HUES6 (cell line): ENCODE data around the gene SEC14L6.
"Not testable (repeated sequence)": the region's sequence is repeated elsewhere in the genome, so short reads cannot be mapped to it uniquely, and the experiment has no call there.

Experiments
- H3K27ac ChIP-seq: 2 replicates; pipeline ENCODE4 v1.7.0; 2013; ENCODE audit warnings: low read depth, mild to moderate bottlenecking, low read length, inconsistent platforms
- H3K27me3 ChIP-seq: 2 replicates; pipeline ENCODE4 v1.6.1; 2013; ENCODE audit warnings: low read length; ENCODE audit not compliant: control insufficient read depth, insufficient read depth
- H3K36me3 ChIP-seq: 2 replicates; pipeline ENCODE4 v1.6.1; 2013; ENCODE audit warnings: low read length; ENCODE audit not compliant: control insufficient read depth, insufficient read depth
- H3K4me1 ChIP-seq: 2 replicates; pipeline ENCODE4 v1.6.1; 2013; ENCODE audit warnings: low read length; ENCODE audit not compliant: control insufficient read depth, insufficient read depth
- H3K4me3 ChIP-seq: 2 replicates; pipeline ENCODE4 v1.5.1; 2013; ENCODE audit warnings: low read depth, low read length
- H3K9ac ChIP-seq: one replicate; pipeline ENCODE4 v1.6.1; 2013; ENCODE audit warnings: mild to moderate bottlenecking, low read length
- H3K9me3 ChIP-seq: 2 replicates; pipeline ENCODE4 v1.6.1; 2013; ENCODE audit warnings: low read depth, low read length; ENCODE audit not compliant: control insufficient read depth, insufficient read depth

Gene SEC14L6

GRCh38 chr22:30546616-30547015 is at the start of gene SEC14L6:
Gene SEC14L6, minus strand, starts transcription at chr22:30546741. Its CDS starts 59 bp downstream, at chr22:30546682.
- Histone ChIP-seq H3K27ac (no peak within 1 kb of the TSS), H3K27me3 (peaks cover 38% of the 10 kb centered on the region), H3K36me3 (no peaks in the 10 kb centered on the region), H3K4me3 (no peak within 1 kb of the TSS), H3K4me1 (peaks cover 9% of the 10 kb centered on the region), H3K9ac (no peak within 1 kb of the TSS), H3K9me3 (no peaks in the 10 kb centered on the region)

- Histone ChIP-seq H3K4me1 (no peaks in the 10 kb centered on the region), H3K9ac (no peak overlapping the region), H3K27me3 (peaks cover 8% of the 10 kb centered on the region), H3K27ac (no peak overlapping the region), H3K9me3 (peaks cover 5% of the 10 kb centered on the region; the same call in 1 of the 2 replicates), H3K36me3 (no peaks in the 10 kb centered on the region), H3K4me3 (no peak overlapping the region; the same call in 1 of the 2 replicates)
These were observed 49.7 kb upstream of the SEC14L6 start for GRCh38 chr22:30596199-30596598.

GRCh38 chr22:30592360-30592713 is 45.8 kb upstream of the SEC14L6 start:
- not testable (repeated sequence) for H3K9me3 ChIP-seq, H3K9ac ChIP-seq, H3K27me3 ChIP-seq, H3K4me1 ChIP-seq, H3K4me3 ChIP-seq, H3K27ac ChIP-seq
- H3K36me3 ChIP-seq = peaks cover 28% of the 10 kb centered on the region

- peaks cover 34% of the 10 kb centered on the region for H3K36me3 ChIP-seq
- peak within 1 kb of the TSS; percentile 93 for H3K27ac ChIP-seq
- peaks cover 8% of the 10 kb centered on the region for H3K27me3 ChIP-seq
- H3K4me3 ChIP-seq = peak within 1 kb of the TSS; percentile 78
- no peaks in the 10 kb centered on the region for H3K9me3 ChIP-seq
- H3K9ac ChIP-seq = peak within 1 kb of the TSS; percentile 96
- peaks cover 3% of the 10 kb centered on the region; the same call in 1 of the 2 replicates for H3K4me1 ChIP-seq
These were observed 45.2 kb upstream of the SEC14L6 start, which contains the start of gene PES1 for GRCh38 chr22:30591588-30592359. Gene PES1, minus strand, starts transcription at chr22:30591910. Its CDS starts 77 bp downstream, at chr22:30591833.

GRCh38 chr22:30591191-30591587 is 44.6 kb upstream of the SEC14L6 start:
- peaks cover 39% of the 10 kb centered on the region for H3K36me3 ChIP-seq
- H3K4me3 ChIP-seq = peak overlapping the region; percentile 78
- H3K27ac ChIP-seq = peak overlapping the region; percentile 93; the same call in 1 of the 2 replicates

GRCh38 chr22:30586414-30586813 is 39.9 kb upstream of the SEC14L6 start:
- Histone ChIP-seq H3K4me3 (no peak overlapping the region), H3K9me3 (no peaks in the 10 kb centered on the region), H3K36me3 (peaks cover 86% of the 10 kb centered on the region), H3K27me3 (no peaks in the 10 kb centered on the region), H3K9ac (no peak overlapping the region), H3K27ac (no peak overlapping the region), H3K4me1 (peaks cover 3% of the 10 kb centered on the region; the same call in 1 of the 2 replicates)

More at GRCh38 chr22:30591191-30591587, 44.6 kb upstream of the SEC14L6 start:
- no peaks in the 10 kb centered on the region for H3K9me3 ChIP-seq
- H3K9ac ChIP-seq = peak overlapping the region; percentile 96
- peaks cover 8% of the 10 kb centered on the region for H3K27me3 ChIP-seq
- peaks cover 3% of the 10 kb centered on the region; the same call in 1 of the 2 replicates for H3K4me1 ChIP-seq

- Histone ChIP-seq H3K27ac (no peak overlapping the region), H3K4me1 (no peaks in the 10 kb centered on the region), H3K27me3 (no peaks in the 10 kb centered on the region), H3K9me3 (no peaks in the 10 kb centered on the region), H3K36me3 (peaks cover 99% of the 10 kb centered on the region), H3K4me3 (no peak overlapping the region), H3K9ac (no peak overlapping the region)
These were observed 37.9 kb upstream of the SEC14L6 start for GRCh38 chr22:30584441-30584840.

- H3K36me3 ChIP-seq = peaks cover 98% of the 10 kb centered on the region
These were observed 36.4 kb upstream of the SEC14L6 start for GRCh38 chr22:30582788-30583545.

GRCh38 chr22:30582051-30582450 is 35.5 kb upstream of the SEC14L6 start:
- Histone ChIP-seq H3K4me3 (no peak overlapping the region), H3K4me1 (no peaks in the 10 kb centered on the region), H3K9ac (no peak overlapping the region), H3K27ac (no peak overlapping the region), H3K27me3 (no peaks in the 10 kb centered on the region), H3K9me3 (no peaks in the 10 kb centered on the region), H3K36me3 (peaks cover 98% of the 10 kb centered on the region)

More at GRCh38 chr22:30582788-30583545, 36.4 kb upstream of the SEC14L6 start:
- Histone ChIP-seq H3K4me1 (no peaks in the 10 kb centered on the region), H3K27me3 (no peaks in the 10 kb centered on the region), H3K9ac (no peak overlapping the region), H3K27ac (no peak overlapping the region), H3K4me3 (no peak overlapping the region), H3K9me3 (no peaks in the 10 kb centered on the region)

- Histone ChIP-seq H3K36me3 (peaks cover 98% of the 10 kb centered on the region), H3K9me3 (no peaks in the 10 kb centered on the region), H3K27ac (no peak overlapping the region), H3K4me3 (no peak overlapping the region), H3K27me3 (no peaks in the 10 kb centered on the region), H3K9ac (no peak overlapping the region), H3K4me1 (no peaks in the 10 kb centered on the region)
These were observed 34.4 kb upstream of the SEC14L6 start for GRCh38 chr22:30580896-30581295.

- Histone ChIP-seq H3K4me1 (peaks cover 12% of the 10 kb centered on the region), H3K9ac (no peak overlapping the region), H3K4me3 (no peak overlapping the region), H3K27ac (no peak overlapping the region), H3K27me3 (peaks cover 6% of the 10 kb centered on the region; the same call in 1 of the 2 replicates), H3K9me3 (no peaks in the 10 kb centered on the region), H3K36me3 (peaks cover 80% of the 10 kb centered on the region)
These were observed 31.9 kb upstream of the SEC14L6 start for GRCh38 chr22:30578481-30578880.
